IPS DF 6.9 (cell line): ENCODE data around the gene GCNT3.

Source experiments
- DNase-seq: peaks from one replicate; pipeline ENCODE4 v3.0.0-alpha.2; 2013; ENCODE audit warnings: low read depth, low spot score
- H3K27ac ChIP-seq: one replicate; pipeline ENCODE4 v1.5.1; 2013; ENCODE audit warnings: low read length, control low read depth
- H3K27me3 ChIP-seq: 2 replicates; pipeline ENCODE4 v1.6.1; 2013; ENCODE audit warnings: mild to moderate bottlenecking, low read length; ENCODE audit not compliant: control insufficient read depth, insufficient read depth
- H3K36me3 ChIP-seq: 2 replicates; pipeline ENCODE4 v1.6.1; 2013; ENCODE audit warnings: low read length; ENCODE audit not compliant: control insufficient read depth, insufficient read depth
- H3K4me1 ChIP-seq: 2 replicates; pipeline ENCODE4 v1.6.1; 2013; ENCODE audit warnings: low read length; ENCODE audit not compliant: control insufficient read depth, insufficient read depth
- H3K4me3 ChIP-seq: 2 replicates; pipeline ENCODE4 v1.5.1; 2013; ENCODE audit warnings: mild to moderate bottlenecking, low read length
- H3K9me3 ChIP-seq: 2 replicates; pipeline ENCODE4 v1.6.1; 2013; ENCODE audit warnings: low read length, inconsistent platforms; ENCODE audit not compliant: control insufficient read depth, insufficient read depth
- WGBS: extraction: QIAGEN DNeasy Blood & Tissue Kit; methylation state at CpG from one replicate; pipeline ENCODE4 v1.1.7; 2013; ENCODE audit warnings: mixed read lengths, missing lambda C conversion rate; ENCODE audit not compliant: insufficient read length, insufficient coverage; 5-methylcytosine and 5-hydroxymethylcytosine counted together

The GCNT3 gene

DNA sequence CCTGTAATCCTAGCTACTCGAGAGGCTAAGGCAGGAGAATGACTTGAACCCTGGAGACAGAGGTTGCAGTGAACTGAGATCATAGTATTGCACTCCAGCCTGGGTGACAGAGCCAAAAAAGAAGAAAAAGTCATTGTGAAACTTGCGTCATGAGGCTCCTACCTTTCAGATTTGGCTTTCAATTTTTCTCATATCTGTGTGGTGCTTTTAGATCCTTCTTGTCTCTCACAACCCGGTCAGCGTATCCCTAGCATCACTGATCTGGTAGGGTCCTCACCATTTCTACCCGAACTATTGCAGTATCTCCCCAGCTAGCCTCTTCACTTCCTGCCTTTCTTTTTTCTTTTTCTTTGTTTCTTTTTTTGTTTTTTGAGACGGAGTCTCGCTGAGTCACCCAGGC, 21.6 kb upstream of the GCNT3 start:
- H3K9me3 ChIP-seq = no peaks in the 10 kb centered on the region
- no peaks in the 10 kb centered on the region for H3K36me3 ChIP-seq
- WGBS = no CpG with 5 or more reads among the region's 7 CpGs
- H3K27ac ChIP-seq = no peak overlapping the region
- no peak overlapping the region for H3K4me3 ChIP-seq
- DNase-seq = no peak
- no peaks in the 10 kb centered on the region; the same call in 1 of the 2 replicates for H3K4me1 ChIP-seq
- no peaks in the 10 kb centered on the region for H3K27me3 ChIP-seq

DNA sequence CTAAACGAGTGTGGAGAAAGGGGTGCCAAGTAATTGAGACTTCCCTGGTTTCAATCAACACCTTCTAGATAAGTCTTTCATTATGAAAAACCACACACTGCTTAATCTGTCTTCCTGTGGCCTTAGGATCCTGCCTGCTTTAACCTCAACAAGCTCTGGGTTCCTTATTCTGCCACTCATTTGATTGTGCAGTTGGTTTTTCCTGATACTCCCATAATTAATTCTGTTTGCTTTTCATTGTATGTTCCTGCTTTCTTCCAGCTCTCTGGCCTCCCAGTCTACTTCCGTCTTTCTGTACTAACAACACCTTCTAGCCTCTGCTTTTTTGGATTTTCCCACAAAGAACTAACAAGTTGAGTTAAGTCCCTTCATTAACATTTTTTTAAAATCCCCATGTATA, 20.2 kb upstream of the GCNT3 start:
- H3K4me1 ChIP-seq = no peaks in the 10 kb centered on the region; the same call in 1 of the 2 replicates
- H3K36me3 ChIP-seq = no peaks in the 10 kb centered on the region
- no peak for DNase-seq
- WGBS = no CpG with 5 or more reads among the region's 2 CpGs
- no peaks in the 10 kb centered on the region for H3K9me3 ChIP-seq
- H3K4me3 ChIP-seq = no peak overlapping the region
- no peaks in the 10 kb centered on the region for H3K27me3 ChIP-seq
- H3K27ac ChIP-seq = no peak overlapping the region

DNA sequence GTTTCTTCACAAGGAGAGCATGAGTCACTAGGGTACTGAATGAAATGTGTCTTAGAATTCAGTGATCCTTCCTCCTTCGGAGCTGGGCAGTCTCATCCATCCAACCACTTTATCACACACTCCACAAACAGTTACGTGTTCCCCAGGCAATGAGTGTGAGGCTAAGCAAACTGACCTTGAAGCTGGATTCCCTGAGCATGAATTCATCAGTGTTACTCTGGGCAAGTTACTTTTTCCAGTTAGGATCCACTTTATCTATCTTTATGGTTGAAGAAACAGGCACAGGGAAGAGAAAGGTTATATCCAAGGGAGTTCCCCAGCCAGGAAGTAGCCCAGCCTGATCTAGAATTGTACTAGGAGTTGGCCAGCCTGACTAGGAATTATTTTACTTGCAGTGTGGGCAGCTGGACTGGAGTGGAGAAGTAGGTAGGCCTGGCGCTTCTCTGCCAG, 17.1 kb upstream of the GCNT3 start:
- H3K4me3 ChIP-seq = no peak overlapping the region
- H3K9me3 ChIP-seq = no peaks in the 10 kb centered on the region
- no peaks in the 10 kb centered on the region for H3K36me3 ChIP-seq
- H3K4me1 ChIP-seq = no peaks in the 10 kb centered on the region; the same call in 1 of the 2 replicates
- no CpG with 5 or more reads among the region's 3 CpGs for WGBS
- no peaks in the 10 kb centered on the region for H3K27me3 ChIP-seq
- no peak overlapping the region for H3K27ac ChIP-seq
- no peak for DNase-seq

DNA sequence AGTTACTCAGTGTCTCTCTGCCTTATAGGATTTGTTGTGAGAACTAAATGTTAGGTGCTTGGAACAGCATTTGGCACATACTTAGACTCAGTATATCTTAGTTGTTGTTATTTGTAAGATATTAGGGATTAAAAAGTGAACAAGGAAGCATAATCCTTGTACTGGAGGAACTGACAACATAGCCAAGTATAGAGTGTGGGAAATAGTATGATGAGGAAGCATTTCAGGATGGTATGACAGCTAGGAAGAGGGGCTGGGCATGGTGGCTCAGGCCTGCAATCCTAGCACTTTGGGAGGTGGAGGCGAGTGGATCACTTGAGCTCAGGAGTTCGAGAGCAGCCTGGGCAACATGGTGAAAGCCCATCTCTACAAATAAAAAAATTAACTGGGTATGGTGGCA, 16.6 kb upstream of the GCNT3 start:
- Histone ChIP-seq H3K4me3 (no peak overlapping the region), H3K9me3 (no peaks in the 10 kb centered on the region), H3K27ac (no peak overlapping the region), H3K36me3 (no peaks in the 10 kb centered on the region), H3K4me1 (no peaks in the 10 kb centered on the region), H3K27me3 (no peaks in the 10 kb centered on the region)
- no CpG with 5 or more reads among the region's 2 CpGs for WGBS
- no peak for DNase-seq

DNA sequence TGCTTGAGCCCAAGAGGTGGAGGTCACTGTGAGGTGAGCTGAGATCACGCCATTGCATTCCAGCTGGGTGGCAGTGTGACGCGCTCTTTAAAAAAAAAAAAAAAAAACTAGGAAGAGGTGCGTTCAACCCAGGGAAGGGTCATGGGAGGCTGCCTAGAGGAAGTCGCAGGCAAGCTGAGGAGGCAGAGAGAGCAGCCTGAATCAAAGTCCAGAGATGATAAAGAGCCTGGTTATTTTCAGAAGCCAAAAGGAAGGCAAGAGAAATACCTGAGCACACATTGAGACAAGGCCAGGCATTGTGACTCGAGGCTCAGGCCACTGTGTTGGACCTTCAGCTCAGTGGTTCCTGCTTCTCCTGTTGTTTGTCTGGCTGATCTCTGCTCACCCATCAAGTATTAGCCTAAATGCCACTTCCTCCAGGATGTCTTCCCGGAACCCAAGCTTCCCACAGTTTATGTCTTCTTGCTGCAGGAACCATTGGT, 16.1 kb upstream of the GCNT3 start:
- Histone ChIP-seq H3K27me3 (no peaks in the 10 kb centered on the region), H3K9me3 (no peaks in the 10 kb centered on the region), H3K27ac (no peak overlapping the region), H3K36me3 (no peaks in the 10 kb centered on the region), H3K4me1 (no peaks in the 10 kb centered on the region), H3K4me3 (no peak overlapping the region)
- no CpG with 5 or more reads among the region's 7 CpGs for WGBS
- DNase-seq = no peak

DNA sequence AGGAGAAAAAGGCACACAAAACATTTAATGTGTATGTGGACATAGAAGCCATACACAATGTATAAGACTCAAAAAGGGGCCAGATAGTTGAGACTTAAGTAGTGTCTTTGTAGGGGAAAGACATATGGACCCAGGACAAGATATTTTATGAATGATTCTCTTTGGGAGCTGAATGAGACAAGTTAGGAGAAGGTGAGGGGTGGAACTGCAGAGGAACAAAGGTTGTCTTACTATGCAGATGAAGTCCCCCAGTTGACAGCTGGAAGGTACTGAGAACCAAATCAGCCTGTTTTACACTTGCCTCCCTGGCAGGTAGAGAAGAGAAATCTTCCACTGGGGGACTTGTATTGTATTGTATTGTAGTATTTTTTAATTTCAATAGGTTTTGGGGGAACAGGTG, 14.9 kb upstream of the GCNT3 start:
- no peak overlapping the region for H3K27ac ChIP-seq
- H3K4me3 ChIP-seq = no peak overlapping the region
- no peaks in the 10 kb centered on the region for H3K4me1 ChIP-seq
- H3K9me3 ChIP-seq = no peaks in the 10 kb centered on the region
- no peak for DNase-seq
- H3K27me3 ChIP-seq = no peaks in the 10 kb centered on the region
- no peaks in the 10 kb centered on the region for H3K36me3 ChIP-seq

DNA sequence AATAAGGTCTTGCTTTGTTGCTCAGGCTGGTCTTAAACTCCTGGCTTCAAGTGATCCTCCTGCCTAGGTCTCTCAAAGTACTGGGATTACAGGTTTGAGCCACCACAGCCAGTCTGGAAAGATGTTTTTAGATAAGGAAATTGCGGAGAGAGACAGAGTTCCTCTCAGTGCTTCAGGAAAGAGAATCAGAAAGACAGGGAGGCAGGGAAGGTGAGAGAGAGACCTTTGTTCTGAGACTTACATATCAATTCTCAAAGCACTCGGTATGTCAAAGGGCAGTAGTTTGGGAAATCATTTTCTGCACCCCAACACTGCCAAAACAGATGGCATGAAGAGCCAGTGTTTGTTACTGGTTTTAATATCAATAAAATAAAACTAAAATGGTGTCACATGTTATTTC, 13.1 kb upstream of the GCNT3 start:
- Histone ChIP-seq H3K27me3 (no peaks in the 10 kb centered on the region), H3K27ac (no peak overlapping the region), H3K4me3 (no peak overlapping the region), H3K36me3 (no peaks in the 10 kb centered on the region), H3K9me3 (no peaks in the 10 kb centered on the region; the same call in 1 of the 2 replicates), H3K4me1 (no peaks in the 10 kb centered on the region)
- no CpG with 5 or more reads among the region's 2 CpGs for whole genome bisulfite sequencing
- DNase-seq = no peak

DNA sequence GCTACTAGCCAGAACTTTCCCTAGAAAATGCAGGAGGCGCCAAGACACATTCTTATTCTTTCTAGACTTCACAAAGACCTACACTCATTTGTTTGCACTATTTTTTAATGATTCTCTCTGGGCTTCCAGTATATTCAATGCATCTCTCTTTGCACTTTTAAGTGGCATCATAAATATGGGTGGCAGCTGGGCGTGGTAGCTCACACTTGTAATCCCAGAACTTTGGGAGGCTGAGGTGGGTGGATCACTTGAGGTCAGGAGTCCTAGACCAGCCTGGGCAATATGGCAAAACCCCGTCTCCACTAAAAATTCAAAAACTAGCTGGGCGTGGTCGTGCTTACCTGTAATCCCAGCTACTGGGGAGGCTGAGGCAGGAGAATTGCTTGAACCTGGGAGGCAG, 5.6 kb upstream of the GCNT3 start:
- H3K27me3 ChIP-seq = no peaks in the 10 kb centered on the region
- H3K9me3 ChIP-seq = no peaks in the 10 kb centered on the region; the same call in 1 of the 2 replicates
- H3K27ac ChIP-seq = no peak overlapping the region
- no peak overlapping the region for H3K4me3 ChIP-seq
- WGBS = no CpG with 5 or more reads among the region's 5 CpGs
- H3K36me3 ChIP-seq = no peaks in the 10 kb centered on the region; the same call in 1 of the 2 replicates
- no peaks in the 10 kb centered on the region for H3K4me1 ChIP-seq
- no peak for DNase-seq

DNA sequence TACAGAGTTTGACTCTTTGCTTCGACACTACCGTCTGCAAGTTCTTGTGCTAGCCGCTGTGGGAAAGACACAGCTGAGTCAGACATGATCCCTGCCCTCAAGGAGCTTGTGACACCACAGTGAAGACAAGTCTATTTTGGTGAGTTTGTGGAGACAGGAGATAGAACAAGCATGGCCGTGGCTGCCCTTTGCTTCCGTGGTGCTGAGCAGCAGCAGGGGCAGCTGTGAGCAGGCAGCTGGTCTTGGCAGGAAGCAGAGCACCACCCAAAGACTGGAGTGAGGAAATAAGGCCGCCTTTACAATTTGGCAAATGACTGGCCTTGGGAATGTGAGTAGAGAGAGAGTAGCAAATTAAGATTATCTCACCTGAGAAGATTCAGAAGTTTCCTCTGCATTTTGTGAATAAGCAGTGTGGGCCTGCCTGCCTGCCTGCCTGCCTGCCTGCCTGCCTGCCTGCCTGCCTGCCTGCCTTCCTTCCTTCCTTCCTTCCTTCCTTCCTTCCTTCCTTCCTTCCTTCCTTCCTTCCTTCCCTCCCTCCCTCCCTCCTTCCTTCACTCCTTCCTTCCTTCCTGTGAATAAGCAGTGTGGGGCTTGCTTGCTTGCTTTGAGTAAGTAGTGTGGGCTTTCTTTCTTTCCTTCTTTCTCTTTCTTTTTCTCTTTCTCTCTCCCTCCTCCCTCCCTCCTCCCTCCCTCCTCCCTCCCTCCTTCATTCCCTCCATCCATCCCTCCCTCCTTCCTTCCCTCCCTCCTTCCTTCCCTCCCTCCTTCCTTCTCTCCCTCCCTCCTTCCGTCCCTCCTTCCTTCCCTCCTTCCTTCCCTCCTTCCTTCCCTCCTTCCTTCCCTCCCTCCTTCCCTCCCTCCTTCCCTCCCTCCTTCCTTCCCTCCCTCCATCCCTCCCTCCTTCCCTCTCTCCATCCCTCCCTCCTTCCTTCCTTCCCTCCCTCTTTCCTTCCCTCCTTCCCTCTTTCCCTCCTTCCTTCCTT, 1.6 kb upstream of the GCNT3 start:
- H3K4me3 ChIP-seq = no peak overlapping the region
- no peaks in the 10 kb centered on the region; the same call in 1 of the 2 replicates for H3K27me3 ChIP-seq
- H3K4me1 ChIP-seq = no peaks in the 10 kb centered on the region
- H3K27ac ChIP-seq = no peak overlapping the region
- no peaks in the 10 kb centered on the region for H3K36me3 ChIP-seq
- H3K9me3 ChIP-seq = no peaks in the 10 kb centered on the region
- no CpG with 5 or more reads among the region's 7 CpGs for WGBS
- DNase-seq = no peak

DNA sequence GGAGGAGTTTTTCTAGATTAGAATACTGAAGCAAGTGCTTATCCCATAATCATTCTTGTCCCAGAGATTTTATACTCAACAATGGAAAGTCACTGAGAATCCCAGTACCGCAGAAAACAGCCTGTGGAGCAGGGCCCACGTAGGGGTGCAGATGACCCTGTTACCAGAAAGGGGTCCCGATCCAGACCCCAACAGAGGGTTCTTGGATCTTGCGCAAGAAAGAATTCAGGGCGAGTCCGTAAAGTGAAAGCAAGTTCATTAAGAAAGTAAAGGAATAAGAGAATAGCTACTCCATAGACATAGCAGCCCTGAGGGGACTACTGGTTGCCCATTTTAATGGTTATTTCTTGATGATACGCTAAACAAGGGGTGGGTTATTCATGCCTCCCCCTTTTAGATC, 2.6 kb downstream of the GCNT3 start:
- DNase-seq = no peak
- Histone ChIP-seq H3K27me3 (no peaks in the 10 kb centered on the region; the same call in 1 of the 2 replicates), H3K4me3 (no peak overlapping the region), H3K4me1 (no peaks in the 10 kb centered on the region), H3K27ac (no peak overlapping the region), H3K9me3 (no peaks in the 10 kb centered on the region), H3K36me3 (no peaks in the 10 kb centered on the region)
- WGBS = no CpG with 5 or more reads among the region's 7 CpGs
